Glomerular visceral epithelial cell (primary cell): Measurements from ENCODE around the gene LPIN2.
A peak's percentile ranks its signal among the peaks of the same experiment; 100 is the strongest.
"Not testable (repeated sequence)": the region's sequence is repeated elsewhere in the genome, so short reads cannot be mapped to it uniquely, and the experiment has no call there.

Experiments used
- DNase-seq: peaks from one replicate; pipeline ENCODE4 v3.0.0-alpha.2; 2016; ENCODE audit errors: extremely low spot score

The LPIN2 gene

DNA sequence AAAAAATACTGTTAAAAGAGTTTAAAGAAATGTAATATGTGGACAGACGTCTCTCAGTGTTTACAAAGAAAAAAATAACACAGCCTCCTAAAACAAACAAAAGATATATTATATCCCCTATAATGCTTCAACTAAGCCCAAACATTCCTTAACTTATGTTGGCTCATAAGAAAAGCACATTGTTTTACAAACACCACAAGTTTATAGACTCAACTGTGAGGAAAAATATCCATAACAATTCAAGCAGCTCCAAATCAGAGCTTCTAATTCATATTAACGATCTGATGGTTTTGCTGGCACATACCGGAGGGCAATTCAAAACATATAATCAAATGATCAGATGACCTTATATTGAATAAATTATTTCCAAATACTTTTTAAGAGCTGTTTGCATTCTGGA lies 5.5 kb downstream of the LPIN2 start:
- no peak for DNase-seq

DNA sequence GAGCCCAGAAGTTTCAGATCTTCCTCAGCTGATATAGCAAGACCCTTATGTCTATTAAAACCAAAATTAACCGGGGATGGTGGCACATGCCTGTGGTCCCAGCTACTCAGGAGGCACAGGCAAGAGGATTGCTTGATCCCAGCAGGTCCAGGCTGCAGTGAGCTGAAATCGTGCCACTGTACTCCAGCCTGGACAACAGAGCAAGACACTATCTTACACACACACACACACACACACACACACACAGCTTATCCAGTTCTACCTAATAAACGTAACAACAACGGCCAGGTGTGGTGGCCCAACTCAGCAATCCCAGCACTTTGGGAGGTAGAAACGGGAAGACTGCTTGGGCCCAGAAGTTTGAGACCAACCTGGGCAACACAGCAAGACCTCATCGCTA lies 7.5 kb downstream of the LPIN2 start:
- DNase-seq = no peak

GRCh38 chr18:3003766-3004165 lies 9.2 kb downstream of the LPIN2 start:
- DNase-seq = not testable (repeated sequence)

- no peak for DNase-seq
These were observed 10.2 kb downstream of the LPIN2 start for GRCh38 chr18:3002732-3003131.

DNA sequence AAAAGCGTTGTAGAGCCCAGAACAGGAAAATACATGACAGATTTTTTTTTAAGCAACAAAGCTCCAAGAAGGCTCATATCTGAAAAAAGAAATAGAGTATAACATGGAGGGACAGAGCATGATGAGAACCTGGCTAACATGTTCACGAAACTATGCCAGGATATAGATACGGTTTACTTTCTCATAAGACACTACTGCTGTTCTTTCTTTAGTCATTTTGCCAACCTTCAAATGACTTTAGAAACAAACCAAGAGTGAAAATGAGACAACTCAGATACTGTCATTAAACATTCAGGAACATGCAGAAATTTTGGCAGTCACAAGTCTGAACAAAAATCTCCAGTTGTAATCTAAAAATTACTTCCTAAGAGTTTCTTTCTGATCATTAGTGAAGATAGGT lies 14.3 kb downstream of the LPIN2 start:
- no peak for DNase-seq

- DNase-seq = no peak
These were observed 14.9 kb downstream of the LPIN2 start for GRCh38 chr18:2997846-2998564.

DNA sequence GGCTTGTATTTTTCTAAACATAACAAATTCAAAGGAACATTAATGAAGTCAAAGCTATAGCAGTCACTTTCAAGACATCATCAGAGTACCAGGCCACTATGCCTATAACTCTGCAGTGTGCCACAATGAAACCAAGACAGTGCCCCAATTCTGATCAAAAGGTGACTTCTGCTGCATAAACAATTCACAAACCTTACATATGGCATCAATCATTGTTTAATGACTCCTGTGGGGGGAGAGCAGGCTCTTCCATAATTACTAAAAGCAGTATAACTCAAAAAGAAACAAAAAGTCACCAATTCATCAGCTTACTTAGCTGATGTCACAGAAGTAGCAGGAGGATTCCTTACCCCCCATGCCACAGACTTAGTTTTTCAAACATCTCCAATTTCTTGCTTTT lies 15.5 kb downstream of the LPIN2 start:
- no peak for DNase-seq

- DNase-seq = no peak
These were observed 18.1 kb downstream of the LPIN2 start for GRCh38 chr18:2994603-2995432.

DNA sequence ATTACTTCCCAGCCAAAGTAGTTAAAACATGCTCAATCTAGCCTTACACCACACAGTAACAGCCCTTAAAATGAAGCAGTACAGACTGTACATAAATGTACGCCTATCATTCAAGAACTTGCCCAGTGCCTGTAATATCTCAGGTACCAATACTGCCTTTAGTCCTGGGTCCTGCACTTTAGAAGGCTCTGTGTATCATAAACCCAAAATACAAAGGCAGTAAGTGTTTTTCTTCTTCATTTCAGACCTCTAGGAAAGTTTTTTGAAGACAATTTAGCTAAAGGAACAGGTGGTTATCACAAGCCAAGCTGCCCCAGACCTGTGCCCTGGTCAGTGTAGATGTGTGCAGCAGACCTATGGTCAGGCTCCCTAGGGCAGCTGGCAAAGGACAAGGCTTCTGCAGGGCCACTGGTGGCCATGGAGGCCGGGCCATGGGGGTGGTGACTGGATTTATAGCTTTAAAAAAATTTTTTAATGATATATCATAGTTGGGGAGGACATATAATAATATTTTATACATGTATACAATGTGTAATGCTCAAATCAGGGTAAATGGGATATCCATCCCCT lies 18.8 kb downstream of the LPIN2 start:
- DNase-seq = no peak

DNA sequence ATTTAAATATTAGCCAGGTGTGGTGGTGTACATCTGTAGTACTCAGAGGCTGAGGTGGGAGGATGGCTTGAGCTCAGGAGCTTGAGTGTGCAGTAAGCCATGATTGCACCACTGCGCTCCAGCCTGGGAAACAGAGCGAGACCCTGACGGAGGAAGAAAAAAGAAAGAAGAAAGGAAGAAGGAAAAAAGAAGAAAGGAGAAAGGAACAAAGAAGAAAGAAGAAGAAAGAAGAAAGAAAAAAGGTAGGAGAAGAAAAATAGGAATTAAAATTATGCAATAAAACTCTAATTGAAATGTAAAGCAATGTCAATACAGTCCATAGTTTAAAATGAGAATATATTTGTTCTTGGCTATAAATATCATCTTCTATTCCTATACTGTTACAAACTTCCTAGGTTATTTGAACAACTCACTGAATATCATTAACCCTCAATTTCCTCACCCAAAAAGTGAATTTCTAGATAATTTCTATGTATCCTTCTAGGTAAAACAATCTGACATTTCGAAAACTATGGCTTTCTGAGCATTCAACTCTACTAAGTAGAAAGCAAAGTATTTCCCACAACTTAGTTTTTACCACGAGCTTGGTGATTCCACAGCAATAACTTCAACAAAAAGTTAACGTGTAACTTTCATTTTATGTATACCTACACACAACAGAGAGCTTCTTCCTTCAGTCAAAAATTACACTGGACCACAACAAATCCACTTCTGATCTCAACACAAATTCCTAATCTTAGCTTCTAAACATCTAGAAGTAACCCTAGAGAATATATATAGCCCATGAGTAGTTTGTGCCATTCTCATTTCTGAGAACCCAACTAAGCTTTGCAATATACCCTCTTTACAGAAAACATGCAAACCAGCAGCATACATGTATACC lies 19.7 kb downstream of the LPIN2 start:
- no peak for DNase-seq

DNA sequence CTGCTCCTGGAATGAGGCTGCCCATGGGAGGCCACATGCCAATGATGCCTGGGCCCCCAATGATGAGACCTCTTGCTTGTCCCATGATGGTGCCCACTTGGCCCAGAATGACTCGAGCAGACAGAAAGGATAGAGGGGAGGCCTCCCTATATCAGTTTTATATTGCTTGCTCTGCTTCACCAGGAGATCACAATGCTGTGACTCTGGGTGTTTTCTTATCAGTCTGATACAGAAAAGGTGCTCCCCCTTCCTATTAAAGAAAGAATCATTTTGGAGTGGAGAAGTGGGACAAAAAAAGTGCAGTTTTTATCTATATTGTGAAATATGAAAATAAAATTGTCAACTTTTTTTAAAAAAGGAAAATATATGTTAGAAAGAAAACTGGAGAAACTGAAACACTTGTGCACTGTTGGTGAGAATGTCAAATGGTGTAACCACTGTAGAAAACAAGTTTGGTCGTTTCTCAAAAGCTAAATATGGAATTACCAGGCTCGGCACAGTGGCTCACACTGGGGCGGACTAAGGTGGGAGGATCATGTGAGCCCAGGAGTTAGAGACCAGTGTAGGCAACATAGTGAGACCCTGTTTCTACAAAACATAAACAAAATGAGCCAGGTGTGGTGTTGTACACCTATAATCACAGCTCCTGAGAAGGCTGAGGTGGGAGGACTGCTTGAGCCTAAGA lies 21.8 kb downstream of the LPIN2 start:
- no peak for DNase-seq

GRCh38 chr18:2987876-2988790 lies 24.8 kb downstream of the LPIN2 start:
- DNase-seq = peak; percentile 32

DNA sequence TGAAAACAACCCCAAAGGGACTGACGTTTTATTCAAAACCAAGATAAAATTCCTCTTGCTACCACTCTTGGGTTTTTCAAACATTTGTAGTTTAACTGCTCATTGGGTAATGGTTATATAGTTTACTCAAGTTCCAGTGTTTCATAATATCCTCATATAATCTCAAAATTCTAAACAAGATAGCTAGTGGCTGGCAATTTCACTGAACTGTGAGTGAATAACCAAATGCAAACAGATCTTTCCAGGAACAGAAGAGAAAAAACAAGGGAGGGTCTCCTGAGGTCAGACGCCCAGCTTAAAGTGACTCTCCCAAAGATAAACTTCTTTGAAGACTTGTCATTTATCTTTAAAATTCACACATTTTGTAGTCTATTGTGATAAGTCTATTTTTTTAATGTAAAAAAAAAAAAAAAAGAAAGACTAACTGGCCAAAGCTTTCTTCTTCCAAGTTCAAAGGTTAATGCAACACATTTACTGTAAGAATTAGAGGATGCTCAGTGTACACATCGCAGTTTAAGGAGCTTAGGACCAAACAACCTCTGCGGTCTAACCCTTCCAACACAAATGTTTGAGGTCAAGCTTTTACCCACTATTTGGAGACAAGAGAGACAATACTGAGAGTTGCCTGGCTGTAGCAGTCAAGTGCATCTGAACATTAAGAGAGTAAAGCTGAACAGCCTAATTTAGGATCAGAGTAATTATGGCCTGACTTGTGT lies 26.6 kb downstream of the LPIN2 start:
- DNase-seq = no peak

DNA sequence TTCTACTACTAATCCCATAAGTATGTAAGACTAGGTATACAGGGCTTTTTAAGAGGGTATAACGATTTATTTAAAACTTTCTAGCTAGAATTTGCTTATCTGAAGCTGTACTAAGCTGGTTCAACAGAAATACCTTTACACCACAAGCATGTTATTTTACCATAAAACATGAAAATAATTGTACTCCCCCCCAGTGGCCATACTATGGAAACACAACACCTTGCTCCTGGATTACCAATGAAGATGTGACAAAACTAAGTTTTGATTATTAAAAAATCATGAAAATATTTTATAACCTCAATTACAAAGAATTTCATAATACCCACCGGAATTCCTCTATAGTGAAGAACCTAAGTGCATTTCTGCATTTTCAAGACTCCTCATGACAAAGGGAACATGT lies 27.3 kb downstream of the LPIN2 start:
- DNase-seq = peak; percentile 40

DNA sequence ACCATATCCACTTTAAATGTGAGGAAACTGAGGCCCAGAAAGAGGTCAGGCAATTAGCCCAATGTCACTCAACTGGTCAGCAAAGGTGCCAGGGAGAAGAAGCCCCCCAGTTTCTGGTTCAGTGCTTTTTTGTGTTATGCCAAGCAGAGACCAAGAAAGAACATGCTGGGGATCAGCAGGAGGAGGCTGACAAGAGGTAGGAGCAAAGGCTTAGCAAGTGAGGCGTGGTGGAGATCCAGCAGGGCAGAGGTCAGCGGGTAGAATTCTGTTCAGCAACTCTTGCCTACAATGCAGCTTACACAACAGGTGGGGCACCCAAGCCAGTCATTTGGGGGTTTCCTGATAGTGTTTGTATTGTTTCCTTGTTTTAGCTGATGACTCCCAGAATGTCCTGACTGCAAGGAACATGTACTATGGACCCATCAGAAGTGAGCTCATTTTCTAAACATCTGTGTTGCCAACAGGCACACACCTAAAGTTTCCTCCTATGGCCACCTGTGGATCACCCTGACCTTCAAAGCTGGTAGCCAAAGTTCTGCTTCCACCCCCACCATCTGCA lies 28.2 kb downstream of the LPIN2 start:
- DNase-seq = no peak

DNA sequence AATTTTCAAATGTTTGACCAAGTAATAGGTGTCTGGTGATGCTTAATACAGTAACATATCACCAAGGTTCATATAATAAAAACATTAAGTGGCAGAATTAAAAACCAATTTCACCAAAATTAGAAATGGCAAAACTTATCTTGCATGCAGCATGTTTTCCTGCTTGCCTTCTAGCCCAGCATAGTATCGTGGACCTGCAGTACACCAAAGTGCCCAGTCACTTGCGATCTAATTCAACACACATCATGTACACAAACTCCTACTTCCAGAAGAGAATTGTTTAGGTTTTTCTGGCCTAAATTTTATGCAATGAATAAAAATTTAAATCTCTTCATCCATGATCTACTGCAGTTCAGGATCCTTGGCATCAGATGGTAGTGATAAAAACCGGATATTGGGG lies 28.9 kb downstream of the LPIN2 start:
- no peak for DNase-seq

- DNase-seq = no peak
These were observed 29.6 kb downstream of the LPIN2 start for GRCh38 chr18:2983296-2983695.

DNA sequence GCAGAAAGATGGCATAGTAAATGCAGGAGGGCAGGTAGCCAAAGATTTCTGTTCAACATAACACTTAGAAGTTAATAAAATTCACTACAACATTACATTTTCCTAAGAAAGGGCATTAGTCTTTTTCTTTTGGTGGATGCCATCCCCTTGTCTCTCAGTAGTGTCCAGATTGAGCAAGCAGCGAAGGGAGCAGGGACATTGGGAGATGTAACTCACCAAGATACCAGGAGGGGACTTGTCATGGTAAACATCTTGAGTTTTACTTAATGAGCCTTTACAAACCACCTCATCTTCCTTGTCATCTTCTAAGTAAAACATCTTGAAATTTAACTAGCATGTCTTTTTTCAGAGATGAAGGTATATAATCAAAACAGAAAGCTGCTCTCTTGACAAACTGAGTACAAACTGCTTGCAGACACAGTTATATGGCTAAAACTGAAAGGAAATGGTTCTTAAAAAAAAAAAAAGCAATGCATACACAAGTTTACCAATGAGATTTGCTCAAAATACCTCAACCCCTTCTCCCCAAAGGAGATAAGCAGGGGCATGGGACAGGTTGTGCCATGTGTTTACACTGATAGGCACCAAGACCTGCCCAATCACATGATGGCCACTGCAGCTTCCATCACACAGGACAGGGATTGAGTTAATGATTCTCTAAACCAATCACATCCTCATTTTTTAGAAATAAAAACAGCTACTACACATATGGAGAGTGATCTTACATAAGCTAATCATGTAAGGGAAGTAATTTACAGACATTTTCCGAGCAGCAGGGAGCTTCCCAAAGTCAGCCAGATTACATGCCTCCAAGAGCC lies 30.3 kb downstream of the LPIN2 start:
- peak; percentile 13 for DNase-seq
